ENCODE data around the gene BEGAIN.

DNA sequence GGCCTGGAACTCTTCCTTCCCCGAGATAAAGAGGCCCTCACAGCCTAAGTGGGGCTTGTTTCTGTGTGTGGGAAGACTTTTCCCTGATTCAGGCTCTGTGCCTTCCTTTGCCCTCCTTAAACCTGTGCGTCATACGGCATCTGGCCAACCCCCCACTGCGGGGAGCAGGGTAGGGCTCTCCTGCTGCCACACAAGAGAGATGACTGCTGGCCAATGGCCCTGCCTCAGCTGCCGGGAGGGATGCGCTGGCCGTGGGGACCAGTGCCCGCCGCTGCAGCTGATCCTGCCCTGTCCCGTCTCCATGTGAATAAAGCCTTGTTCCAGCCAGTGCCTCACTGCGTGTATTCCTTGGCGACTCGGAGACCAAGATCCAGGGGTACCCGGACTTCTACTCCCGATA, 42.5 kb upstream of the BEGAIN start:
- no peak for TF ChIP-seq POLR2A (IDR thresholded peaks at IDR 0.05)
- TF ChIP-seq, protein P1, sequence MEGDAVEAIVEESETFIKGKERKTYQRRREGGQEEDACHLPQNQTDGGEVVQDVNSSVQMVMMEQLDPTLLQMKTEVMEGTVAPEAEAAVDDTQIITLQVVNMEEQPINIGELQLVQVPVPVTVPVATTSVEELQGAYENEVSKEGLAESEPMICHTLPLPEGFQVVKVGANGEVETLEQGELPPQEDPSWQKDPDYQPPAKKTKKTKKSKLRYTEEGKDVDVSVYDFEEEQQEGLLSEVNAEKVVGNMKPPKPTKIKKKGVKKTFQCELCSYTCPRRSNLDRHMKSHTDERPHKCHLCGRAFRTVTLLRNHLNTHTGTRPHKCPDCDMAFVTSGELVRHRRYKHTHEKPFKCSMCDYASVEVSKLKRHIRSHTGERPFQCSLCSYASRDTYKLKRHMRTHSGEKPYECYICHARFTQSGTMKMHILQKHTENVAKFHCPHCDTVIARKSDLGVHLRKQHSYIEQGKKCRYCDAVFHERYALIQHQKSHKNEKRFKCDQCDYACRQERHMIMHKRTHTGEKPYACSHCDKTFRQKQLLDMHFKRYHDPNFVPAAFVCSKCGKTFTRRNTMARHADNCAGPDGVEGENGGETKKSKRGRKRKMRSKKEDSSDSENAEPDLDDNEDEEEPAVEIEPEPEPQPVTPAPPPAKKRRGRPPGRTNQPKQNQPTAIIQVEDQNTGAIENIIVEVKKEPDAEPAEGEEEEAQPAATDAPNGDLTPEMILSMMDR (IDR thresholded peaks at IDR 0.05), result no peak

Measured in breast epithelium (tissue), 3 donors.